H9 (cell line): ENCODE measurements around the gene MATK. TPM values are rescaled to one million over a fixed set of nuclear protein-coding genes. Genes with fewer than 3 reads are reported as not detected.

Experiments
- DNase-seq: peaks from one replicate; pipeline ENCODE4 v3.0.0-alpha.2; 2017
- H2AFZ ChIP-seq: one replicate; pipeline ENCODE4 v1.6.1; 2013; ENCODE audit warnings: mild to moderate bottlenecking, low read length, control low read depth, moderate library complexity
- H2AK5ac ChIP-seq: 2 replicates; pipeline ENCODE4 v1.6.1; 2013; ENCODE audit warnings: low read length, control low read depth, mixed read lengths; ENCODE audit not compliant: insufficient read length
- H2BK120ac ChIP-seq: one replicate; pipeline ENCODE4 v1.6.1; 2013; ENCODE audit warnings: low read depth, mild to moderate bottlenecking, low read length, control low read depth, inconsistent platforms; ENCODE audit not compliant: poor library complexity, severe bottlenecking
- H2BK12ac ChIP-seq: 2 replicates; pipeline ENCODE4 v1.6.1; 2013; ENCODE audit warnings: low read length, control low read depth, mixed read lengths, low read depth; ENCODE audit not compliant: insufficient read length
- H2BK15ac ChIP-seq: 2 replicates; pipeline ENCODE4 v1.6.1; 2013; ENCODE audit warnings: low read depth, low read length, control low read depth
- H2BK20ac ChIP-seq: one replicate; pipeline ENCODE4 v1.6.1; 2013; ENCODE audit warnings: low read depth, mild to moderate bottlenecking, low read length, control low read depth, inconsistent platforms; ENCODE audit not compliant: poor library complexity, severe bottlenecking
- H2BK5ac ChIP-seq: 2 replicates; pipeline ENCODE4 v1.6.1; 2013; ENCODE audit warnings: low read length, control low read depth, mixed read lengths; ENCODE audit not compliant: insufficient read length
- H3K14ac ChIP-seq: 2 replicates; pipeline ENCODE4 v1.6.1; 2013; ENCODE audit warnings: low read length, control low read depth; ENCODE audit not compliant: insufficient read depth
- H3K18ac ChIP-seq: 2 replicates; pipeline ENCODE4 v1.6.1; 2013; ENCODE audit warnings: low read depth, mild to moderate bottlenecking, mixed read lengths, low read length, control low read depth; ENCODE audit not compliant: insufficient read length
- H3K23ac ChIP-seq: 2 replicates; pipeline ENCODE4 v1.6.1; 2013; ENCODE audit warnings: low read length, control low read depth, mixed read lengths, low read depth; ENCODE audit not compliant: insufficient read length
- H3K23me2 ChIP-seq: 2 replicates; pipeline ENCODE4 v1.6.1; 2013; ENCODE audit warnings: low read depth, mild to moderate bottlenecking, mixed read lengths, low read length, control low read depth; ENCODE audit not compliant: insufficient read length, poor library complexity, severe bottlenecking
- H3K27ac ChIP-seq: 2 replicates; pipeline ENCODE4 v1.5.1; 2013; ENCODE audit warnings: low read length, control low read depth, mixed read lengths, low read depth; ENCODE audit not compliant: insufficient read length
- H3K27me3 ChIP-seq: 2 replicates; pipeline ENCODE4 v1.6.1; 2013; ENCODE audit warnings: low read length, control low read depth, inconsistent platforms; ENCODE audit not compliant: insufficient read depth
- H3K4ac ChIP-seq: 2 replicates; pipeline ENCODE4 v1.6.1; 2013; ENCODE audit warnings: low read depth, mild to moderate bottlenecking, control low read depth, inconsistent platforms, low read length, moderate library complexity
- H3K4me1 ChIP-seq: 2 replicates; pipeline ENCODE4 v1.6.1; 2013; ENCODE audit warnings: low read length, control low read depth, inconsistent platforms; ENCODE audit not compliant: insufficient read depth
- H3K4me2 ChIP-seq: 2 replicates; pipeline ENCODE4 v1.6.1; 2013; ENCODE audit warnings: low read length, control low read depth, mixed read lengths; ENCODE audit not compliant: insufficient read length, insufficient read depth
- H3K56ac ChIP-seq: 2 replicates; pipeline ENCODE4 v1.6.1; 2013; ENCODE audit warnings: low read depth, mild to moderate bottlenecking, mixed read lengths, low read length, control low read depth; ENCODE audit not compliant: insufficient read length
- H3K79me1 ChIP-seq: 2 replicates; pipeline ENCODE4 v1.6.1; 2013; ENCODE audit warnings: low read depth, mild to moderate bottlenecking, moderate library complexity, low read length, control low read depth, inconsistent platforms; ENCODE audit not compliant: insufficient read depth, poor library complexity, severe bottlenecking
- H3K79me2 ChIP-seq: 2 replicates; pipeline ENCODE4 v1.6.1; 2013; ENCODE audit warnings: low read length, control low read depth, inconsistent platforms; ENCODE audit not compliant: insufficient read depth
- H3K9ac ChIP-seq: 2 replicates; pipeline ENCODE4 v1.6.1; 2013; ENCODE audit warnings: low read length, control low read depth, mixed read lengths; ENCODE audit not compliant: insufficient read length; ENCODE audit errors: extremely low read depth
- H3K9me3 ChIP-seq: one replicate; pipeline ENCODE4 v1.6.1; 2013; ENCODE audit warnings: low read depth, low read length, inconsistent platforms; ENCODE audit not compliant: control insufficient read depth
- H3T11ph ChIP-seq: one replicate; pipeline ENCODE4 v1.6.1; 2013; ENCODE audit warnings: mild to moderate bottlenecking, low read length, control low read depth, inconsistent platforms
- H4K20me1 ChIP-seq: one replicate; pipeline ENCODE4 v1.6.1; 2013; ENCODE audit not compliant: control insufficient read depth, insufficient read length, insufficient read depth
- H4K5ac ChIP-seq: 2 replicates; pipeline ENCODE4 v1.6.1; 2013; ENCODE audit warnings: low read depth, mild to moderate bottlenecking, mixed read lengths, low read length, control low read depth; ENCODE audit not compliant: insufficient read length
- H4K8ac ChIP-seq: replicated peaks from 2 replicates; pipeline ENCODE4 v1.6.1; 2013; ENCODE audit warnings: low read length, control low read depth, mixed read lengths, low read depth; ENCODE audit not compliant: insufficient read length
- H4K91ac ChIP-seq: 2 replicates; pipeline ENCODE4 v1.6.1; 2013; ENCODE audit warnings: low read depth, mild to moderate bottlenecking, moderate library complexity, mixed read lengths, low read length, control low read depth; ENCODE audit not compliant: insufficient read length
- H3K27ac Mint-ChIP-seq, 3 experiments: 2 replicates in 2 of 3; 3 replicates in 1 of 3; pipeline ENCODE4 v1.8.0; 2020 to 2021; ENCODE audit warnings: mixed read lengths in 3 of 3, mild to moderate bottlenecking in 1 of 3, moderate library complexity in 1 of 3
- H3K27me3 Mint-ChIP-seq: 2 replicates; pipeline ENCODE4 v1.8.0; 2021; ENCODE audit warnings: low read depth, mild to moderate bottlenecking, moderate library complexity, mixed read lengths
- H3K36me3 Mint-ChIP-seq, 3 experiments: 2 replicates in 2 of 3; 3 replicates in 1 of 3; pipeline ENCODE4 v1.8.0; 2020 to 2021; ENCODE audit warnings: low read depth in 3 of 3, mixed read lengths in 3 of 3; ENCODE audit not compliant: insufficient read depth in 1 of 3
- H3K4me1 Mint-ChIP-seq, 2 experiments: 2 replicates each; pipeline ENCODE4 v1.8.0; 2020; ENCODE audit warnings: mixed read lengths in 2 of 2
- H3K4me3 Mint-ChIP-seq, 2 experiments: 2 replicates in 1 of 2; 3 replicates in 1 of 2; pipeline ENCODE4 v1.8.0; 2020 to 2021; ENCODE audit warnings: mild to moderate bottlenecking in 2 of 2, mixed read lengths in 2 of 2, moderate library complexity in 1 of 2
- H3K9me3 Mint-ChIP-seq, 2 experiments: 2 replicates in 1 of 2; 3 replicates in 1 of 2; pipeline ENCODE4 v1.8.0; 2020; ENCODE audit warnings: mild to moderate bottlenecking in 2 of 2, mixed read lengths in 2 of 2, moderate library complexity in 1 of 2
- CTCF ChIP-seq: fragments of 200-600 bp; sonication (generic); conservative IDR thresholded peaks from 3 replicates; pipeline ENCODE4 v1.8.0; 2021; ENCODE audit warnings: antibody characterized with exemption, mild to moderate bottlenecking
- WGBS: extraction: QIAGEN DNeasy Blood & Tissue Kit; methylation state at CpG from one replicate; pipeline ENCODE4 v1.1.7; 2013; ENCODE audit warnings: missing lambda C conversion rate, low lambda C conversion rate, mixed read lengths; ENCODE audit not compliant: insufficient read length; ENCODE audit errors: extremely low coverage; 5-methylcytosine and 5-hydroxymethylcytosine counted together
- total RNA-seq: library from RNA; stranded (reverse); gene quantifications from 2 replicates; pipeline ENCODE4 v1.2.1, GENCODE V29; 2021

The MATK gene
- total RNA-seq, 1 experiment from 2014 or later, result 13.5 TPM

- peaks cover 21 to 23% of the 10 kb centered on the region in 2 experiments for H3K9me3 Mint-ChIP-seq
- no peak overlapping the region for H3K4me3 Mint-ChIP-seq
- no peak overlapping the region for H4K91ac ChIP-seq
- peaks cover 19% of the 10 kb centered on the region for H3K9me3 ChIP-seq
- no peak overlapping the region for H3K14ac ChIP-seq
- no peak for TF ChIP-seq CTCF
- no peak overlapping the region for H2BK20ac ChIP-seq
- no peak overlapping the region for H2AFZ ChIP-seq
- H4K8ac ChIP-seq, result no peak overlapping the region
- no peaks in the 10 kb centered on the region for H4K20me1 ChIP-seq
- peaks cover 40% of the 10 kb centered on the region for H3K27me3 Mint-ChIP-seq
- H3K4me1 Mint-ChIP-seq, result peaks cover 2 to 5% of the 10 kb centered on the region in 2 experiments; a peak in 2 of 4 replicates
- H2BK5ac ChIP-seq, result no peak overlapping the region
- no peak overlapping the region for H4K5ac ChIP-seq
- no peaks in the 10 kb centered on the region for H3K79me2 ChIP-seq
- no peak overlapping the region for H3K27ac ChIP-seq
- H3T11ph ChIP-seq, result no peak overlapping the region
- no CpG with 5 or more reads among the region's 2 CpGs for WGBS
- H3K27ac Mint-ChIP-seq, result no peak overlapping the region
- no peak overlapping the region for H3K4ac ChIP-seq
- peaks cover 21 to 24% (median 21%) of the 10 kb centered on the region in 3 experiments for H3K36me3 Mint-ChIP-seq
- no peak overlapping the region for H3K56ac ChIP-seq
- no peak for DNase-seq
- H3K27me3 ChIP-seq, result peaks cover 2% of the 10 kb centered on the region; the same call in 1 of the 2 replicates
- H3K18ac ChIP-seq, result no peak overlapping the region
- no peak overlapping the region for H2BK120ac ChIP-seq
- no peak overlapping the region for H3K9ac ChIP-seq
- no peaks in the 10 kb centered on the region for H3K4me1 ChIP-seq
- H3K23me2 ChIP-seq, result no peaks in the 10 kb centered on the region
- H3K23ac ChIP-seq, result no peak overlapping the region
- no peak overlapping the region for H2BK15ac ChIP-seq
- no peak overlapping the region for H3K4me2 ChIP-seq
- no peak overlapping the region for H2BK12ac ChIP-seq
- H3K79me1 ChIP-seq, result no peaks in the 10 kb centered on the region
- H2AK5ac ChIP-seq, result no peak overlapping the region
These were observed 4.6 kb downstream of the MATK start for GRCh38 chr19:3781603-3782002.
